DOHH2 (cell line): ENCODE measurements around the gene DNAJB6.

Source experiments
- H3F3A ChIP-seq: fragments of 200-600 bp; sonication (generic), shearing (Covaris generic); 2 replicates; pipeline ENCODE4 v1.6.0; 2016; ENCODE audit warnings: antibody characterized with exemption, mild to moderate bottlenecking; ENCODE audit not compliant: control insufficient read depth, insufficient read depth
- H3K27ac ChIP-seq: fragments of 200-600 bp; sonication (generic); 2 replicates; pipeline ENCODE4 v1.5.1; 2014; ENCODE audit warnings: low read depth, mild to moderate bottlenecking, low read length, moderate library complexity
- H3K27me3 ChIP-seq: fragments of 200-600 bp; sonication (generic); 2 replicates; pipeline ENCODE4 v1.6.1; 2014; ENCODE audit warnings: mild to moderate bottlenecking, low read length, mixed read lengths; ENCODE audit not compliant: control insufficient read depth
- H3K36me3 ChIP-seq: fragments of 200-600 bp; sonication (generic); 2 replicates; pipeline ENCODE4 v1.6.1; 2014; ENCODE audit warnings: mild to moderate bottlenecking, low read length, moderate library complexity, mixed read lengths; ENCODE audit not compliant: control insufficient read depth
- H3K4me1 ChIP-seq: fragments of 200-600 bp; sonication (generic); 2 replicates; pipeline ENCODE4 v1.6.1; 2014; ENCODE audit warnings: mild to moderate bottlenecking, low read length, mixed read lengths; ENCODE audit not compliant: control insufficient read depth
- H3K4me2 ChIP-seq: fragments of 200-600 bp; sonication (generic); 2 replicates; pipeline ENCODE4 v1.6.0; 2014; ENCODE audit warnings: mild to moderate bottlenecking, low read length, moderate library complexity
- H3K4me3 ChIP-seq: fragments of 200-600 bp; sonication (generic); 2 replicates; pipeline ENCODE4 v1.5.1; 2014; ENCODE audit warnings: mild to moderate bottlenecking, low read length, mixed read lengths
- H3K79me2 ChIP-seq: fragments of 200-600 bp; sonication (generic); 2 replicates; pipeline ENCODE4 v1.6.1; 2014; ENCODE audit warnings: mild to moderate bottlenecking, low read length, mixed read lengths; ENCODE audit not compliant: control insufficient read depth
- H3K9me2 ChIP-seq: fragments of 200-600 bp; sonication (generic); replicated peaks from 2 replicates; pipeline ENCODE4 v1.6.1; 2014; ENCODE audit warnings: mild to moderate bottlenecking, low read length, mixed read lengths; ENCODE audit not compliant: control insufficient read depth
- H3K9me3 ChIP-seq: fragments of 200-600 bp; sonication (generic); 2 replicates; pipeline ENCODE4 v1.6.1; 2014; ENCODE audit warnings: antibody characterized with exemption, low read length, mixed read lengths; ENCODE audit not compliant: control insufficient read depth, insufficient read depth
- H4K20me1 ChIP-seq: fragments of 200-600 bp; sonication (generic); 2 replicates; pipeline ENCODE4 v1.6.0; 2014; ENCODE audit warnings: low read depth, mild to moderate bottlenecking, antibody characterized with exemption, low read length, moderate library complexity; ENCODE audit not compliant: control insufficient read depth, insufficient read depth
- EZH2phosphoT487 ChIP-seq: fragments of 200-600 bp; sonication (generic); IDR thresholded peaks from 2 replicates; pipeline ENCODE4 v1.6.1; 2017; ENCODE audit warnings: borderline replicate concordance, mild to moderate bottlenecking, antibody characterized with exemption, low read length, moderate library complexity, mixed read lengths
- TF ChIP-seq, protein P1 (sequence below): fragments of 200-600 bp; sonication (generic); IDR thresholded peaks from one replicate; pipeline ENCODE4 v1.5.1; 2014; ENCODE audit warnings: antibody characterized with exemption, mild to moderate bottlenecking, low read depth, low read length; ENCODE audit not compliant: poor library complexity, severe bottlenecking

DNAJB6 gene

GRCh38 chr7:157423348-157423747 lies 86.5 kb downstream of the DNAJB6 start:
- Histone ChIP-seq H3K4me2 (no peak overlapping the region), H3K27ac (no peak overlapping the region), H3K4me3 (no peak overlapping the region), H3K27me3 (no peaks in the 10 kb centered on the region), H4K20me1 (no peaks in the 10 kb centered on the region), H3K4me1 (no peaks in the 10 kb centered on the region), H3F3A (0 out of 2 replicates have a peak, but pooled peaks cover 3% of the 10 kb centered on the region), H3K9me3 (no peaks in the 10 kb centered on the region), H3K79me2 (no peaks in the 10 kb centered on the region), H3K36me3 (no peaks in the 10 kb centered on the region; the same call in 1 of the 2 replicates), H3K9me2 (no peaks in the 10 kb centered on the region)
- TF ChIP-seq, protein P1, sequence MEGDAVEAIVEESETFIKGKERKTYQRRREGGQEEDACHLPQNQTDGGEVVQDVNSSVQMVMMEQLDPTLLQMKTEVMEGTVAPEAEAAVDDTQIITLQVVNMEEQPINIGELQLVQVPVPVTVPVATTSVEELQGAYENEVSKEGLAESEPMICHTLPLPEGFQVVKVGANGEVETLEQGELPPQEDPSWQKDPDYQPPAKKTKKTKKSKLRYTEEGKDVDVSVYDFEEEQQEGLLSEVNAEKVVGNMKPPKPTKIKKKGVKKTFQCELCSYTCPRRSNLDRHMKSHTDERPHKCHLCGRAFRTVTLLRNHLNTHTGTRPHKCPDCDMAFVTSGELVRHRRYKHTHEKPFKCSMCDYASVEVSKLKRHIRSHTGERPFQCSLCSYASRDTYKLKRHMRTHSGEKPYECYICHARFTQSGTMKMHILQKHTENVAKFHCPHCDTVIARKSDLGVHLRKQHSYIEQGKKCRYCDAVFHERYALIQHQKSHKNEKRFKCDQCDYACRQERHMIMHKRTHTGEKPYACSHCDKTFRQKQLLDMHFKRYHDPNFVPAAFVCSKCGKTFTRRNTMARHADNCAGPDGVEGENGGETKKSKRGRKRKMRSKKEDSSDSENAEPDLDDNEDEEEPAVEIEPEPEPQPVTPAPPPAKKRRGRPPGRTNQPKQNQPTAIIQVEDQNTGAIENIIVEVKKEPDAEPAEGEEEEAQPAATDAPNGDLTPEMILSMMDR: no peak
- TF ChIP-seq EZH2phosphoT487: no peak

- Histone ChIP-seq H3F3A (0 out of 2 replicates have a peak, but pooled peaks cover 3% of the 10 kb centered on the region), H3K79me2 (no peaks in the 10 kb centered on the region), H4K20me1 (no peaks in the 10 kb centered on the region), H3K4me2 (no peak overlapping the region), H3K36me3 (no peaks in the 10 kb centered on the region), H3K4me1 (no peaks in the 10 kb centered on the region), H3K4me3 (no peak overlapping the region), H3K9me3 (no peaks in the 10 kb centered on the region), H3K9me2 (no peaks in the 10 kb centered on the region), H3K27ac (no peak overlapping the region), H3K27me3 (no peaks in the 10 kb centered on the region)
- TF ChIP-seq, protein P1: no peak
- no peak for TF ChIP-seq EZH2phosphoT487
Observed at GRCh38 chr7:157423886-157424565, 87.2 kb downstream of the DNAJB6 start.

- Histone ChIP-seq H3K4me3 (no peak overlapping the region), H3K9me2 (no peaks in the 10 kb centered on the region), H4K20me1 (no peaks in the 10 kb centered on the region), H3K79me2 (no peaks in the 10 kb centered on the region), H3F3A (no peaks in the 10 kb centered on the region), H3K36me3 (no peaks in the 10 kb centered on the region), H3K27me3 (no peaks in the 10 kb centered on the region), H3K9me3 (no peaks in the 10 kb centered on the region), H3K4me2 (no peak overlapping the region), H3K4me1 (no peaks in the 10 kb centered on the region), H3K27ac (no peak overlapping the region)
- TF ChIP-seq EZH2phosphoT487: no peak
Observed at GRCh38 chr7:157425137-157425731, 88.4 kb downstream of the DNAJB6 start.

- TF ChIP-seq, protein P1: no peak
- Histone ChIP-seq H3K27ac (no peak overlapping the region), H3K9me2 (no peaks in the 10 kb centered on the region), H3K79me2 (no peaks in the 10 kb centered on the region), H3K4me3 (no peak overlapping the region), H3K4me1 (no peaks in the 10 kb centered on the region), H3K9me3 (no peaks in the 10 kb centered on the region), H3K36me3 (no peaks in the 10 kb centered on the region), H3F3A (no peaks in the 10 kb centered on the region), H3K4me2 (no peak overlapping the region), H3K27me3 (no peaks in the 10 kb centered on the region), H4K20me1 (no peaks in the 10 kb centered on the region)
Observed at GRCh38 chr7:157425761-157426160, 89.0 kb downstream of the DNAJB6 start.
